Heart left ventricle (tissue), 13 donors: ENCODE results near the gene ATP5PD.

Experiments used
- POLR2A ChIP-seq, 2 donors: fragments of 450-650 bp; IDR thresholded peaks; one replicate each; pipeline ENCODE4 v1.6.1; 2017; ENCODE audit warnings: antibody characterized with exemption in 2 of 2, mild to moderate bottlenecking in 2 of 2, moderate library complexity in 2 of 2
- TF ChIP-seq, protein P1 (sequence below), 12 donors: fragments of 200-600 bp; sonication (generic) in 4 of 12; IDR thresholded peaks; one replicate each; pipeline versions ENCODE4 v1.5.0 to v1.8.0; 2018 to 2022; ENCODE audit warnings: antibody characterized with exemption in 12 of 12, mild to moderate bottlenecking in 5 of 12
- donor health status: ischemic (EF 13 %, LVEDD 7.1; RV severe dilation, severe dysfunction).
- donor health status: DM: no; HTN: yes; CAD: no.
- donor health status: DM: no; HTN: no; CAD: no.
- donor health status: ischemic (EF 25% LVEDD 6.9; RV normal size, moderate dysfunction).
- donor health status: ischemic (EF 25% LVEDD 5.7; RV mildly dilated, moderate dysfunction).
- donor health status: ischemic (EF 35%, LVEDD 5.7; RV mildly dilated, moderate dysfunction).
- donor health status: nonischemic (EF 11% LVEDD 7.7; RV severe dilation, severe dysfunction).
- donor health status: DM: yes; HTN: yes; CAD: no.
- donor health status: PGD.
- donor health status: ischemic (EF 29% LVEDD 5.4; RV normal size, mild dysfunction).
- donor health status: nonischemic (EF 23%, LVEDD 6.1; RV moderate dilation, normal function).

DNA sequence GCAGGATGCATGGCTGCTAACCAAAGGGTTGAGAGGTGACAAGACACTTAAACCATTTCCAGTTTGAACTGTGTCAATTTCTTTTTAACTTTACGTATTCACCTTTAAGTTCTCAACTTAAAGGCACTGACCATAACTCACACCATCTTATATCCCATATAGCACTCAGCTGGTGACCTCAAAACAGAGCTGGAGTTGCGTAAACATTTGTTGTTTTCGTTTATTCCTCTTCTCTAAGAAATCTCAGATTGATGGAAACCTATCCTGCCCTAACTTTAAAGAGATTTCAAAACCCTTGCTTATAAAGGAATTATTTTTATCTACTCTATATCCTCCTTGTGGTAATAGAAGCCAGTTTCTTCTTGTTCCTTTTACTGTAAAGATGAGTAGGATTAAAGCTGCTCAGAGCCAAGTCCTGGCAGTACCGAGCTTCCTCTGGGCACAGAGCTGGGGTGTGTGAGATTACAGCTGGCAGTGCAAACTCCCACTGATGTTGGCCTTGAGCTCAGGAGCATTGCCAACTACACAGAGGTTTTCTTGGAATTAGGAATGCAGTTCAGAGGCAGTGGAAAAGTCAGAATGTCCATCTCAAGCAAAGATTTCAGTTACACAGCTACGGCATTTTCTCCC is 1.6 kb upstream of the ATP5PD start:
- TF ChIP-seq, protein P1, sequence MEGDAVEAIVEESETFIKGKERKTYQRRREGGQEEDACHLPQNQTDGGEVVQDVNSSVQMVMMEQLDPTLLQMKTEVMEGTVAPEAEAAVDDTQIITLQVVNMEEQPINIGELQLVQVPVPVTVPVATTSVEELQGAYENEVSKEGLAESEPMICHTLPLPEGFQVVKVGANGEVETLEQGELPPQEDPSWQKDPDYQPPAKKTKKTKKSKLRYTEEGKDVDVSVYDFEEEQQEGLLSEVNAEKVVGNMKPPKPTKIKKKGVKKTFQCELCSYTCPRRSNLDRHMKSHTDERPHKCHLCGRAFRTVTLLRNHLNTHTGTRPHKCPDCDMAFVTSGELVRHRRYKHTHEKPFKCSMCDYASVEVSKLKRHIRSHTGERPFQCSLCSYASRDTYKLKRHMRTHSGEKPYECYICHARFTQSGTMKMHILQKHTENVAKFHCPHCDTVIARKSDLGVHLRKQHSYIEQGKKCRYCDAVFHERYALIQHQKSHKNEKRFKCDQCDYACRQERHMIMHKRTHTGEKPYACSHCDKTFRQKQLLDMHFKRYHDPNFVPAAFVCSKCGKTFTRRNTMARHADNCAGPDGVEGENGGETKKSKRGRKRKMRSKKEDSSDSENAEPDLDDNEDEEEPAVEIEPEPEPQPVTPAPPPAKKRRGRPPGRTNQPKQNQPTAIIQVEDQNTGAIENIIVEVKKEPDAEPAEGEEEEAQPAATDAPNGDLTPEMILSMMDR (IDR thresholded peaks at IDR 0.05), result no peak
- TF ChIP-seq POLR2A (IDR thresholded peaks at IDR 0.05), result no peak
